GM19395 (cell line): Measurements from ENCODE around the gene ANKRD13A.
A peak's percentile ranks its signal among the peaks of the same experiment; 100 is the strongest.
"Not testable (repeated sequence)": the region's sequence is repeated elsewhere in the genome, so short reads cannot be mapped to it uniquely, and the experiment has no call there.

Experiments used
- ATAC-seq: cut with Tn5 transposase; IDR thresholded peaks from one replicate; pipeline ENCODE4 v1.9.1; 2021; ENCODE audit warnings: mild to moderate bottlenecking, moderate library complexity; ENCODE audit not compliant: unreplicated experiment

Gene ANKRD13A

GRCh38 chr12:110046451-110047187, 47.4 kb downstream of the ANKRD13A start:
- ATAC-seq, result no peak

GRCh38 chr12:110047297-110047940, 48.2 kb downstream of the ANKRD13A start:
- ATAC-seq, result no peak

- peak; percentile 99 for ATAC-seq
Measured at GRCh38 chr12:110048242-110049027, 49.2 kb downstream of the ANKRD13A start, which contains the start of gene C12orf76. Gene C12orf76, minus strand, starts transcription at chr12:110048522. Its CDS starts 27 bp downstream, at chr12:110048495.

GRCh38 chr12:110049034-110049433, 49.8 kb downstream of the ANKRD13A start:
- peak; percentile 18 for ATAC-seq

- ATAC-seq, result not testable (repeated sequence)
Measured at GRCh38 chr12:110049666-110050065, 50.4 kb downstream of the ANKRD13A start.

- ATAC-seq, result no peak
Measured at GRCh38 chr12:110050927-110051326, 51.7 kb downstream of the ANKRD13A start.

GRCh38 chr12:110055375-110056352, 56.4 kb downstream of the ANKRD13A start:
- ATAC-seq, result not testable (repeated sequence)

GRCh38 chr12:110056643-110057042, 57.4 kb downstream of the ANKRD13A start:
- not testable (repeated sequence) for ATAC-seq

GRCh38 chr12:110058875-110059615, 59.8 kb downstream of the ANKRD13A start:
- no peak for ATAC-seq

GRCh38 chr12:110059651-110060000, 60.4 kb downstream of the ANKRD13A start:
- no peak for ATAC-seq

GRCh38 chr12:110062241-110062640, 63.0 kb downstream of the ANKRD13A start:
- no peak for ATAC-seq

- ATAC-seq, result no peak
Measured at GRCh38 chr12:110065540-110065939, 66.3 kb downstream of the ANKRD13A start.

GRCh38 chr12:110067531-110067930, 68.3 kb downstream of the ANKRD13A start:
- ATAC-seq, result no peak

GRCh38 chr12:110068115-110068514, 68.9 kb downstream of the ANKRD13A start:
- not testable (repeated sequence) for ATAC-seq

- ATAC-seq, result no peak
Measured at GRCh38 chr12:110068654-110069053, 69.4 kb downstream of the ANKRD13A start.

GRCh38 chr12:110071504-110071903, 72.3 kb downstream of the ANKRD13A start:
- no peak for ATAC-seq

GRCh38 chr12:110071967-110072366, 72.7 kb downstream of the ANKRD13A start:
- no peak for ATAC-seq

- ATAC-seq, result not testable (repeated sequence)
Measured at GRCh38 chr12:110072636-110073035, 73.4 kb downstream of the ANKRD13A start.

GRCh38 chr12:110073049-110073831, 74.0 kb downstream of the ANKRD13A start:
- ATAC-seq, result no peak
